HG03039 (cell line): ENCODE measurements around the gene RPUSD4.

Experiments used
- ATAC-seq: cut with Tn5 transposase; IDR thresholded peaks from one replicate; pipeline ENCODE4 v1.9.1; 2021; ENCODE audit warnings: mild to moderate bottlenecking, moderate library complexity; ENCODE audit not compliant: unreplicated experiment

Gene RPUSD4

DNA sequence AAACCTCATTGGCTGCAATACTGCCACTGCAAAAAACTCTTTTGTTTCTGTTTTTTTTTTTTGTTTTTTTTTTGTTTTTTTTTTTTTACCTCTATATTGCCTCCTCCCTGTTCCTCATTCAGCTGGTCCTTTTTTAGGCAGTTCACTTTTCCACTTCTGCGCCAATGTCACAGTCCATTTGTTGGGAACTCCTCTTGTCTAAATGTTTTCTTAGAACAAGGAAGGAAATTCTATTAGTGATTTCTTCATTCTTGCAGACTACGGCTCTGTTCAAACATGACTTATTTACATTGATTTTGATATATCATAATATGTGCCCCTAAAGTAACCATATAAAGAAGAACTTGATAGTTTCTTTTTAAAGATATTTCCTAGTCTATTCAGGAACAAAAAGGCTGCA lies 3.0 kb upstream of the RPUSD4 start:
- no peak for ATAC-seq

GRCh38 chr11:126212089-126212660 lies 725 bp upstream of the RPUSD4 start:
- ATAC-seq, result no peak

DNA sequence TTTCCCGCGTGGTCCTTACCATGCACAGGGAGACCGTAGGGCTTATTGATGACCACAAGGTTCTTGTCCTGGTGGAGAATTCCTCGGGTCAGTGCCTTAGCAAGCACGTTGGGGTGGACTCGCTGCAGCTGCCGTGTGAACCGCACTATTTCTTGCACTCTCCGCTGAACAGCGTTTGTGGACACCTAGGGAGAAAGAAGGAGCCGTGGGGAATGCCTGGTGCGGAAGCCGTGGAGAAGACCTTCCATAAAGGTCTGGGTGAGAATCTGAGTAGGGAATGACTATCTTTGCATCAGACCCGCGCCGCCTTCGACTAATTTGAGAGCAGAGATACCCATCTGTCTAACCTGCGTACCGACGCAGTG lies 597 bp downstream of the RPUSD4 start:
- ATAC-seq, result no peak

DNA sequence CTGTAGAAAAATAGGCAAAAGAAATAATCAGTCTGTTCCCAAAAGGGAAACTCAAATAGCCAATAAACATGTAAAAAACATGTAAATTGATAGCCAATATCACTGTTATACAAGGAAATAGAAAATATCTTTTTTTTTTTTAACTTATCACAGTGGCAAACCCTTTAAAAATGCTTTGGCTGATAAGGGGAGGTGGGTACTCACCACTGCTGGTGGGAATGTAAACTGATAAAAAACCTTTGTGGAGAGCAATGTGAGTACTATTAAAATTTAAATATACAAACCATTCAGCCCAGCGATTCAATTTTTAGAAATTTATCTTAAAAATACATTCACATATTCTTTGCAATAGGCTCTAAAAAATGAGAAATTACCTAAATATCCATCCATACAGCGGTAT lies 3.6 kb downstream of the RPUSD4 start:
- ATAC-seq, result no peak

- no peak for ATAC-seq
Observed at GRCh38 chr11:126205359-126205758, 6.1 kb downstream of the RPUSD4 start.

DNA sequence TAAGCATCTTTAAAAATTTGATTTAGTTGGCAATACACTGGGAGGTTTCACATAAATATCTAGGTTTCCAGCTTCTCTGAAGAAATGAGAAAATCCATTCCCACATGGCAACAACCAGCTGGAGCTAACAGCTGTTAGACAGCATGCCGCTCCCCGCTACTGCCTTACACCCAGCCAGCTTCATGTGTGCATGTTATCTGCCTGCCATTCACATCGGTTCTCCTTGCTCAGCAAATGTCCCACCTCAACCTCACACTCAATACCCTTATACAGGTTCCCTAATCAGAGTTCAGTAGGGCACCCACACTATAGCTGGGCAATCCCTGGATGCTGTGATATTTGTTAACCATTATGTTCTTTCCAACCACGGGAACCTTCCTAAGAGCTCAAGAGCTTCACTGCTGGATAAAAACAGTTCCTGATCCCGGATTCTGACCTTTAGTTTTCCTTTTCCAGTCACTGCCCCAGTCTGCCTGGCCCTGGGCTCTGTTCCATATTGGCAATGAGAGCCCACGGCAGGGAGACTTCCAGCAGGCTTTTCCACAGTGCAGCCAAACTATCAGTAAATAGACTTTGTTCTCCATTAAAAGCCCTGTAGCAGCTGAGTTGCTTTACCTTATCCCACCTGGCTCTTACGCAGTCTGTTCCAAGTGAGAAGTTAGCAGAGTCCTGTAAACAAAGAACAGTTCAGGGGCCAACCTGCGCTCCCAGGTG lies 8.6 kb downstream of the RPUSD4 start:
- ATAC-seq, result no peak

DNA sequence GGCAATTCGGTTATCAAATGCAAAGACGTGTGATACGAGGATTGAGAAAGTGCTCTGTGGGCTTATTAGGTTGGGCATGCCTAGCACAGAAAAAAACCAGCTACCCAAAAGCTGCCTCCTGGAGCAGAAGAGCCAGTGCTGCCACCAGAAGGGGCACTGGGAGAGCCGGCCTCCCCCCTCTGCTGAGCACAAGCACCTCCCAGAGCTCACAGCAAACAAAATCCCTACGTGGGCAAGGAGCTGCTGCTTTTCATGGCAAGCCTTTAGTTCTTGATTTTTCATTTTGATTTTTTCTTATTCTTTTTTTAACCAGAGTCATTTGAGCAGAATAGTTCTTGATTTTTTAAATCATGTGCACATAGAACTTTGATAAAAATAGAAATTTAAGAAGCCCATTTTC lies 12.8 kb downstream of the RPUSD4 start:
- no peak for ATAC-seq

DNA sequence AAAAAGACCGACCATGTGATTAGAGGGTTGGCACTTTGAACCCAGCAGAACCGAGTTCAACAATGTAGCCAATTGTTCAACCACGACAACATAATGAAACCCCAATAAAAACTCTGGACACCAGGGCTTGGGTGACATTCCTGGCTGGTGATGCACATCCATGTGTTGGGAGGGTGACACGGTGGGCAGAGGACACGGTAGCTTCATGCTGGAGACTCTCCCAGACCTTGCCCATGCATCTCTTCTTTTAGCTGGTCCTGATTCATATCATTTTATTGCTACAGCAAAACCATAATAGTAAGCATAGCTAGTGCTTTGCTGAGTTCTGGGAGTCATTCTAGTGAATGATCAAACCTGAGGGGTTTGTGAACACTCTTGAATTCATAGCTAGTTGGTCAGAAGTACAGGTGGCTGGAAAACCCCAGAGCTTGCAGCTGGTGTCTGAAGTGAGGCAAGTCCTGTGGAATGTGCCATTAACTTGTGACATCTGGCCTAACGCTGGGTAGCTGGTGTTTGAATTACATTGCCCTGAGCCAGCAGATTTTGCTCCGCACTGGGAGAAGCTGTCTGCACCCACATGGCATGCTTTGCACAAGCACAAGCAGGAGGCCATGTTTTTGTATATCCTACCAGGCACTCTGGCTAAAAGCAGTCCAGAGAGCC lies 14.0 kb downstream of the RPUSD4 start:
- no peak for ATAC-seq

DNA sequence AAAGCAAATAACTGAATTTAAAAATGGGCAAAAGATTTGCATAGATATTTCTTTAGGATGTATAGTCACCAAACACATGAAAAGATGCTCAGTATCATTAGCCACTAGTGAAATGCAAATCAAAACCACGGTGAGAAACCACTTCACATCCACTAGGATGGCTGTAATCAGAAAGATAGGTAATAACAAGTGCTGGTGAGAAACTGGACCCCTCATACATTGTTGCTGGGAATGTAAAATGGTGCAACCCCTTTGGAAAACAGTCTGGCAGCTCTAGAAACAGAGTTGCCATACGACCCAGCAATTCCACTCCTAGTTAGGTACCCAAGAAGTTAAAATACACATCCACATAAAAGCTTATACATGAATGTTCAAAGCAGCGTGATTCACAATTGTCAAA lies 16.3 kb downstream of the RPUSD4 start:
- ATAC-seq, result no peak

DNA sequence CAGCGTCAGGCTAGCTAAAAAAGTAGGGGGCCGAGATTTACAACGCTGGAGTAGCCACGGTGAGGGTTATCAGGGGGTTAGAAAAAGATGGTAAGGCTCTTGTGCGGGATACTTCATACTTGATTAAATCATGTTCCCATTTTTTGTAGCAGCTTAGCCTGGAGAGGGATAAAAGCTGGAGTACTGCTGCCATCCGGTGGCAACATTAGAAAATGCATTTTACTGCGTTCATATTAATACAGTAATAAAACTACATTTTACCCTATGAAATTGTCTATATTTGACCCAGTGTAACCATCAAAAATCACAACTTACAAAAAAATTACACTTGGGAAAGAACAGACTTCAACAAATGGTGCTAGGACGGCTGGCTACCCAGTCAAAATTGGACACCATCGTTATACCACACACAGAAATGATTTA lies 17.3 kb downstream of the RPUSD4 start:
- ATAC-seq, result no peak

DNA sequence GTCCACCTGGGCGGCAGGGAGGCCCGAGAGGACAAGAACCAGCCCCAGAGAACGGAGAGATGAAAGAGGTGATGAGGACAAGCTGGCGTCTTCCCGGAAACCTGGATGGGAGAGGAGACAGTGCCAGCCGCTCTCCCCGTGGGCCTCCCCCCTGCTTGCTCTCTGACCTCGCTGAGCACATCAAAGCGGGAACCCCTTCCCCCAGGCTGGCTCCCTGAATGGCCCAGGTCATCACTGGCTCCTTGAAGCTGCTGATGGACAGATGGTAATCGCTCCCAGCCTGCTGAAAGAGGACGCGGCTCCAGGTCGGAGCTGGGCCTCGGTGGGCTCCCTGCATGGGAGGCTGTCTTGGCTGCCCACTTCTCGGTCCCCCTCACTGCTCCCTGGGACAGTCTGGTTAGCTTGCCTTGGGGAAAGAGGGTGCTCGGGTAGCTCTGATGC lies 18.4 kb downstream of the RPUSD4 start:
- no peak for ATAC-seq

DNA sequence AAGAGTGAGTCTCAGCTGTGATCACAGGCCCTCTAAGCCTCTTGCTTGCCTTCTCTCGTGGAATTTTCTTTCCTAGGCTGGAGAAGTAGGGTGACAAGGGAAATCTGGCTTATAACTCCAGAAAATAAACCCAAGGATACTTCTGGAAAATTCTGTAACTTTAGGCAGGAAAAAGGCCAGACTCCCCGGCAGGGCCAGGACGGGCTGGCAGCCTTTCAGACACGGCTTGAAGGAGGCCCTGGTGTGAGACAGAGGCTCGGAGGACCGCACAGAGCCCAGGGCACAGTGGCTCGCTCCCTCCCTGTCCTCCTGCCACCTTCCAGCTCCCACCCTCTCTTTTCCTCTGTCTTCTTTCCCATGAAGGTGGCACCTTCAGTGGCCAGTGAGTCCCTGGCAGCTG lies 19.1 kb downstream of the RPUSD4 start:
- no peak for ATAC-seq

- no peak for ATAC-seq
Observed at GRCh38 chr11:126191379-126192073, 19.9 kb downstream of the RPUSD4 start.

- ATAC-seq, result no peak
Observed at GRCh38 chr11:126190792-126191191, 20.7 kb downstream of the RPUSD4 start.

DNA sequence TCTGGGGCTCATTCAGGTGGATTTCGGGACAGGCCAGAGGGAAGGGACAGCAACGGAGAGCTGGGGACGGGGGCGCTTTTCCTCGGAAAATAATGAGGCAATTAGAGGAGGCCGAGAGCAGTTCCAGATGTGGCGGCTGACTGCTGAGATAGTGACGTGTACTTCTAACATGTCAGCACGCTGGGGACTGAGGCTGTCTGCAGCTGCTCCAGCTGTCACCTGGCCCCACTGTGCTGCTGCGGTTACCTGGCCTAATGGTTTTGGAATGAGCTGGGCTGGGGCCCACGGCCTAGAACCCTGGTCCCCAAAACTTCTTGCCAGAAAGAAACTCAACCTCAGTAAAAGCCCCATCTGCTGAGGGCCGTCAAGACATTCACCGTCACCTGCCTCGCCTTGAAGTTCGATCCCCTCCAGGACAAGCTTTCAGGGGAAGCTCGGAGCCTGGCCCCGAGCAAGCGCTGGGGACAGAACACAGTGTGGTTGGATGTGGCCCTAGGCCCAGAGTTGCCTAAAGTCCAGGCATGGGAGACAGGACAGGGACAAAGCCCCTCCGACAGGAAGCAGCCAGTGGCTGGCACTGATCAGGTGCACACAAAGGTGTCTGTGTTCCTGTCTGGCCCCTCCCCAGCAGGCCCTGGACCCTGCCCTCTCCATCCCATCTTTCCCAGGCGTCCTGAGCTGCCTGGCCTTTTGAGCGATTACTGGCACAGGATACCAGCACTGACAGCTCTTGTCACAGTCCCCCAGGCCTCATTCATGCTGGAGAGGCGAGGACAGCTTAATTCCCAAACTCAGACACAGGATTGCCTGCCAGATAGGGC lies 22.1 kb downstream of the RPUSD4 start:
- peak; percentile 59 for ATAC-seq

- ATAC-seq, result peak; percentile 44
Observed at GRCh38 chr11:126188332-126189108, 22.9 kb downstream of the RPUSD4 start.

DNA sequence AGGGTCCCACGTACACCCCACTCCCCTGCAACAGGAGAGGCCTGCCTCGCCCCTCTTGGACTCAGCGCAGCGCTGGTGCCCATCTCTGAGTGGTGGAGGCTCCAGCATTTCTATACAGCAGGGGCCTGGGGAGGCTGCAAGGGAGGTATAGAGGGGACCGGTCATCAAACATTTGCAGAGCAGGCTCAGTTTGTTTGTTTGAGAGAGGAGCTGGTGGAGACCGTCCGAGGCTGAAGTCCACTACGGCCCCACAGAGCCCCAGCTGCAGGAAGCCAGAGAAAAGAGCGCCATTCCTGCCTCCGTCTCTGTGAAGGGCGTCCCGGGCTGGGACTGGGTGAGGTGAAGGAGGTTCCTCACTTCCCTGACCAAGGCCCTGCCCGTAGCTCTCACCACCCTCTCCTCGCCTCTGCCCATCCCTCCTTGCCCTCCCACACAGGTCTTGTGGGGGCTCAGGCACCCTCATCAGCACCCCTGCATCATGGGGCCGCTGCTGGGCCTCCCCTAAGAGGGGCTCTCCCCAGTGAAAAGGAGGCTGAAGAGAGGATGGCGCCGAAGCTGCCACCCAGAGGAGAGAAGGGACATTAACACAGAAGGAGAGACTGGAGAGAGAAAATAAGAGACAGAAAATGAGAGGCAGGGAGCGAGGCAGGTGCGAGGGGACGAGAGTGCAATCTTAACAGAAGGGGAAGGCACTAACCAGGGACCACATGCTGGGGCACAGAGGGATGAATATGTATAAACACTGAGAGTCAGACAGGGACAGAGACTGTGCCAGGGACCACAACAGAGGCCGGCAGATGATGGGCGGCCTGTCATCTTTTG lies 24.5 kb downstream of the RPUSD4 start:
- ATAC-seq, result no peak

DNA sequence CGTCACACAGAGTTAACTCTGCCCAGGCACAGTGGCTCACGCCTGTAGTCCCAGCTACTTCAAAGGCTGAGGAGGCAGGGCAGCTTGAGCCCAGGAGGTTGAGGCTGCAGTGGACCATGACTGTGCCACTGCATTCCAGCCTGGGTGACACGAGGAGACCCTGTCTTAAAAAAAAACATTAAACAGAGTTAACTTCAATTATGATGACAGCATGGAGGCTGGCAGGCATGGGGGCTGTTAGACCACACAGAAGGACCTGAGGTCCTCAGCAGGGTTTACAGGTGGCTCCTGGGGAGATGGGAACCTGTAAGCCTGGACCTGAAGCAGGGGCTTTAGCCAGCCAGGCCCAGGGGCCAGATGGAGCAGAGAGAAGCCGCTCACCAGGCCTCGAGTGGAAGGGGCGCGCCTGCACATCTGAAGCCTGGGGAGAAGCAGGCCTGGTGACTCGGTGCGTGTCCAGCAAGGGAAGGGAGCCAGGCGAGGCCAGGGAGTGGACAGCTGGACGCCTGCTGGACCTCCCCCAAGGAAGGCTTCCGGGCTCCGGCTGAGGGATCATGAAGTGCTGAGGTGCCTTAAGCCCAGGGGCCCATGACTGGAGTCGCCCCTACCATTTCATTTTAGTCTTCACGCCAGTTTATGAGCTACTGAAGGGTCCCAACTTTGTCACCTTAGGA lies 25.3 kb downstream of the RPUSD4 start:
- ATAC-seq, result no peak
